Panc1 (cell line): Measurements from ENCODE around the gene ADCY4. TPM values are rescaled to one million over a fixed set of nuclear protein-coding genes. Genes with fewer than 3 reads are reported as not detected.

Experiments
- ATAC-seq: fragments of 200-7000 bp; cut with Tn5 transposase; 2 replicates; pipeline ENCODE4 v1.9.1; 2020; ENCODE audit warnings: mild to moderate bottlenecking, moderate library complexity
- BruUV-seq: library from RNA; stranded (reverse); fragments of 400-500 nt; replicated peaks from 2 replicates; lab custom pipeline; 2021; lab: Mats Ljungman, UMichigan
- CTCF ChIA-PET: fragments of 300-600 bp; sonication (Branson Sonifier 250); formaldehyde crosslinking; loops from one replicate; lab custom pipeline; 2022; ENCODE audit warnings: antibody characterized with exemption; lab: Charles Lee
- POLR2A ChIA-PET: fragments of 300-600 bp; sonication (Branson Sonifier 250); formaldehyde crosslinking; loops from one replicate; lab custom pipeline; 2022; ENCODE audit warnings: antibody characterized with exemption; lab: Charles Lee
- DNase-seq: peaks from one replicate; pipeline ENCODE4 v3.0.0-alpha.2; 2010; ENCODE audit warnings: low read depth, low spot score
- H3K27ac ChIP-seq: 2 replicates; pipeline ENCODE4 v1.5.1; 2011; ENCODE audit warnings: mild to moderate bottlenecking, low read length, inconsistent platforms
- H3K27me3 ChIP-seq: fragments of 200-500 bp; sonication (Bioruptor generic); 2 replicates; pipeline ENCODE4 v1.6.0; 2014; ENCODE audit warnings: low read length, inconsistent platforms; ENCODE audit not compliant: control insufficient read depth, insufficient read depth
- H3K36me3 ChIP-seq: fragments of 200-500 bp; sonication (Bioruptor generic); 2 replicates; pipeline ENCODE4 v1.5.1; 2014; ENCODE audit warnings: inconsistent platforms, mild to moderate bottlenecking, low read length, moderate library complexity; ENCODE audit not compliant: control insufficient read depth, insufficient read depth
- H3K4me1 ChIP-seq: 2 replicates; pipeline ENCODE4 v1.5.1; 2011; ENCODE audit warnings: inconsistent platforms, mild to moderate bottlenecking, low read length, moderate library complexity; ENCODE audit not compliant: control insufficient read depth, insufficient read depth
- H3K4me3 ChIP-seq, 2 experiments: 2 replicates each; pipeline ENCODE4 v1.5.1; 2011 to 2012; ENCODE audit warnings: low read depth in 2 of 2, low read length in 2 of 2, mild to moderate bottlenecking in 2 of 2, inconsistent platforms in 1 of 2, moderate library complexity in 1 of 2
- H3K9me3 ChIP-seq: fragments of 200-500 bp; sonication (Bioruptor generic); 2 replicates; pipeline ENCODE4 v1.5.1; 2014; ENCODE audit warnings: low read depth, mild to moderate bottlenecking, inconsistent platforms, low read length, moderate library complexity; ENCODE audit not compliant: control insufficient read depth, insufficient read depth
- CTCF ChIP-seq: fragments of 450-650 bp; IDR thresholded peaks from 2 replicates; pipeline ENCODE4 v1.5.1; 2017; ENCODE audit warnings: mild to moderate bottlenecking
- POLR2AphosphoS5 ChIP-seq: IDR thresholded peaks from 2 replicates; pipeline ENCODE4 v1.6.1; 2012; ENCODE audit warnings: mild to moderate bottlenecking, low read depth, low read length, moderate library complexity
- REST ChIP-seq, 2 experiments: IDR thresholded peaks; 2 replicates each; pipeline ENCODE4 v1.6.1; 2011 to 2012; ENCODE audit warnings: low read depth in 2 of 2, control low read depth in 1 of 2, low read length in 1 of 2, mild to moderate bottlenecking in 1 of 2, moderate library complexity in 1 of 2; ENCODE audit not compliant: insufficient read depth in 1 of 2
- SIN3A ChIP-seq: IDR thresholded peaks from 2 replicates; pipeline ENCODE4 v1.6.1; 2012; ENCODE audit warnings: low read depth, mild to moderate bottlenecking, low read length, moderate library complexity, borderline replicate concordance; ENCODE audit not compliant: insufficient read depth
- TCF7L2 ChIP-seq: IDR thresholded peaks from 2 replicates; pipeline ENCODE4 v1.6.1; 2011; ENCODE audit warnings: mild to moderate bottlenecking, low read depth, low read length, inconsistent platforms
- in situ Hi-C: cut with HindIII; loops from 2 replicates; pipeline ENCODE4 v1.10.0; 2016; ENCODE audit warnings: low sequenced_read_pairs, low pct_unique_long_range_greater_than_20kb
- intact Hi-C: fragments of 100-400 bp; cut with micrococcal nuclease; formaldehyde crosslinking; loops from one replicate; pipeline ENCODE4 v1.10.0; 2022; ENCODE audit not compliant: unreplicated experiment
- total RNA-seq: library from RNA; stranded (reverse); gene quantifications from one replicate; pipeline ENCODE4 v1.2.1, GENCODE V29; 2021; ENCODE audit not compliant: unreplicated experiment

Gene ADCY4
- total RNA-seq, 1 experiment from 2014 or later: 0.21 TPM

GRCh38 chr14:24337824-24338175 lies 2.9 kb upstream of the ADCY4 start:
- DNase-seq (no peak), ATAC-seq (no peak)
- Histone ChIP-seq H3K4me3 (no peak overlapping the region), H3K27ac (no peak overlapping the region), H3K9me3 (no peaks in the 10 kb centered on the region), H3K4me1 (peaks cover 3% of the 10 kb centered on the region; the same call in 1 of the 2 replicates), H3K36me3 (no peaks in the 10 kb centered on the region), H3K27me3 (no peaks in the 10 kb centered on the region; the same call in 1 of the 2 replicates)
- in situ Hi-C loops: loop anchor here (10.0 kb wide), 1 partner anchor 97 kb away; no protein-coding TSS in a partner anchor
- TF ChIP-seq SIN3A: no peak
- TF ChIP-seq REST (IDR thresholded peaks at IDR 0.05; ENCODE audit: insufficient read depth in 1 of 2, low read depth in 2 of 2, low read length in 1 of 2): no peak
- TF ChIP-seq CTCF: no peak
- no peak for TF ChIP-seq TCF7L2
- no peak for TF ChIP-seq POLR2AphosphoS5
- ChIA-PET POLR2A (no interaction called here), CTCF (interaction anchor here (1.2 kb wide), 2 partner anchors 94 to 99 kb away, joined by 3 to 4 read pairs; no protein-coding TSS in a partner anchor)
- BruUV-seq: no TSS peak
- intact Hi-C loops: no loop called here

GRCh38 chr14:24337144-24337823 lies 2.4 kb upstream of the ADCY4 start:
- Histone ChIP-seq H3K27ac (no peak overlapping the region), H3K27me3 (no peaks in the 10 kb centered on the region; the same call in 1 of the 2 replicates), H3K4me1 (peaks cover 3% of the 10 kb centered on the region; the same call in 1 of the 2 replicates), H3K4me3 (no peak overlapping the region), H3K9me3 (no peaks in the 10 kb centered on the region), H3K36me3 (no peaks in the 10 kb centered on the region)
- no TSS peak for BruUV-seq
- ChIA-PET CTCF (interaction anchor here (1.2 kb wide), 2 partner anchors 95 to 100 kb away, joined by 3 to 4 read pairs; no protein-coding TSS in a partner anchor), POLR2A (no interaction called here)
- in situ Hi-C loops (loop anchor here (10.0 kb wide), 1 partner anchor 98 kb away; no protein-coding TSS in a partner anchor), intact Hi-C loops (no loop called here)
- TF ChIP-seq CTCF (no peak), REST (IDR thresholded peaks at IDR 0.05; ENCODE audit: insufficient read depth in 1 of 2, low read depth in 2 of 2, low read length in 1 of 2) (no peak), POLR2AphosphoS5 (no peak), SIN3A (no peak), TCF7L2 (no peak)
- DNase-seq: no peak
- ATAC-seq: no peak
